HEK293 (cell line): ENCODE measurements around the gene TCEAL4.

Experiments used
- CTCF ChIA-PET: fragments of 350-600 bp; formaldehyde crosslinking; extraction: SDS; loops from one replicate; lab custom pipeline; 2021; ENCODE audit warnings: antibody characterized with exemption; lab: Yijun Ruan, JAX
- POLR2A ChIA-PET: fragments of 300-600 bp; formaldehyde crosslinking; extraction: SDS; loops from one replicate; lab custom pipeline; 2020; ENCODE audit warnings: antibody characterized with exemption, inconsistent platforms; lab: Yijun Ruan, JAX
- H3K27ac ChIP-seq: fragments of 200-500 bp; sonication (Bioruptor generic); 2 replicates; pipeline ENCODE4 v1.5.1; 2014; ENCODE audit warnings: low read depth, low read length, control low read depth, inconsistent platforms; ENCODE audit errors: extremely low read depth
- H3K36me3 ChIP-seq, 2 experiments: fragments of 200-500 bp in 1 of 2; sonication (Bioruptor generic) in 1 of 2; 1 replicate in 1 of 2; 2 replicates in 1 of 2; pipeline ENCODE4 v1.5.1; 2014 to 2017; ENCODE audit warnings: inconsistent platforms in 2 of 2, low read length in 2 of 2; ENCODE audit not compliant: control insufficient read depth in 2 of 2, insufficient read depth in 1 of 2
- H3K4me1 ChIP-seq: fragments of 200-500 bp; sonication (Bioruptor generic); 2 replicates; pipeline ENCODE4 v1.5.1; 2014; ENCODE audit warnings: mild to moderate bottlenecking, low read length, inconsistent platforms; ENCODE audit not compliant: control insufficient read depth, insufficient read depth
- H3K4me3 ChIP-seq: 2 replicates; pipeline ENCODE4 v1.5.1; 2011; ENCODE audit warnings: low read depth, mild to moderate bottlenecking, control low read depth, low read length, moderate library complexity
- H3K9me3 ChIP-seq: fragments of 200-500 bp; sonication (Bioruptor generic); 2 replicates; pipeline ENCODE4 v1.5.1; 2014; ENCODE audit warnings: low read depth, low read length, inconsistent platforms; ENCODE audit not compliant: control insufficient read depth, insufficient read depth
- FEZF1 ChIP-seq: fragments of 450-650 bp; formaldehyde crosslinking; IDR thresholded peaks from 2 replicates; pipeline ENCODE4 v1.5.1; 2016; ENCODE audit warnings: missing biosample characterization, missing genetic modification characterization
- GFI1B ChIP-seq: fragments of 450-650 bp; formaldehyde crosslinking; IDR thresholded peaks from 2 replicates; pipeline ENCODE4 v1.5.1; 2016; ENCODE audit warnings: missing biosample characterization, missing genetic modification characterization
- HIC1 ChIP-seq: fragments of 450-650 bp; formaldehyde crosslinking; IDR thresholded peaks from 2 replicates; pipeline ENCODE4 v1.5.1; 2016; ENCODE audit warnings: missing biosample characterization, missing genetic modification characterization
- ZBTB21 ChIP-seq: fragments of 450-650 bp; formaldehyde crosslinking; IDR thresholded peaks from 2 replicates; pipeline ENCODE4 v1.5.1; 2017; ENCODE audit warnings: missing biosample characterization, missing genetic modification characterization
- ZBTB26 ChIP-seq: fragments of 450-650 bp; formaldehyde crosslinking; optimal IDR thresholded peaks from 2 replicates; pipeline ENCODE3; 2016; ENCODE audit warnings: missing biosample characterization, mild to moderate bottlenecking, missing genetic modification characterization
- ZBTB49 ChIP-seq: fragments of 450-650 bp; formaldehyde crosslinking; IDR thresholded peaks from 2 replicates; pipeline ENCODE4 v1.5.1; 2016; ENCODE audit warnings: missing biosample characterization, missing genetic modification characterization, low read depth
- ZEB2 ChIP-seq: fragments of 450-650 bp; formaldehyde crosslinking; IDR thresholded peaks from 2 replicates; pipeline ENCODE4 v1.5.1; 2016; ENCODE audit warnings: missing biosample characterization, missing genetic modification characterization
- ZNF221 ChIP-seq: fragments of 450-650 bp; formaldehyde crosslinking; IDR thresholded peaks from 2 replicates; pipeline ENCODE4 v1.5.1; 2017; ENCODE audit warnings: missing biosample characterization, missing genetic modification characterization, borderline replicate concordance
- ZNF280C ChIP-seq: fragments of 450-650 bp; formaldehyde crosslinking; IDR thresholded peaks from 2 replicates; pipeline ENCODE4 v1.5.1; 2016; ENCODE audit warnings: missing biosample characterization, missing genetic modification characterization
- ZNF37A ChIP-seq: fragments of 450-650 bp; IDR thresholded peaks from 2 replicates; pipeline ENCODE4 v1.5.1; 2018; ENCODE audit warnings: missing biosample characterization, missing genetic modification characterization
- ZNF488 ChIP-seq: fragments of 450-650 bp; formaldehyde crosslinking; IDR thresholded peaks from 2 replicates; pipeline ENCODE4 v1.5.1; 2016; ENCODE audit warnings: missing biosample characterization, missing genetic modification characterization

The TCEAL4 gene

GRCh38 chrX:103630171-103630511 lies 44.8 kb downstream of the TCEAL4 start (continued):
- TF ChIP-seq ZNF280C (no peak), ZBTB21 (tag by site-specific recombination) (no peak), ZNF37A (no peak), HIC1 (tag by site-specific recombination) (no peak), ZBTB49 (tag by site-specific recombination) (no peak)

- H3K4me3 ChIP-seq, result no peak overlapping the region
- CTCF ChIA-PET, result interaction anchor here (0.6 to 1.7 kb wide), 8 partner anchors 9 to 505 kb away, joined by 3 to 10 read pairs (median 4); partner anchors contain the start of gene TCEAL3
- H3K4me1 ChIP-seq, result peaks cover 4% of the 10 kb centered on the region; the same call in 1 of the 2 replicates
- no peak overlapping the region for H3K27ac ChIP-seq
- POLR2A ChIA-PET, result interaction anchor here (2.7 kb wide), 1 partner anchor 21 kb away, joined by 7 read pairs; no protein-coding TSS in a partner anchor
- H3K9me3 ChIP-seq, result no peaks in the 10 kb centered on the region
- no peak for TF ChIP-seq ZNF221 (tag by site-specific recombination)
- no peak for TF ChIP-seq GFI1B (tag by site-specific recombination)
- peaks cover 0 to 5% of the 10 kb centered on the region in 2 experiments; a peak in 1 of 3 replicates for H3K36me3 ChIP-seq
These were observed 45.8 kb downstream of the TCEAL4 start for GRCh38 chrX:103631145-103631544.

GRCh38 chrX:103635436-103635835 lies 50.1 kb downstream of the TCEAL4 start:
- CTCF ChIA-PET, result interaction anchor here (0.5 kb wide), 1 partner anchor 39 kb away, joined by 6 read pairs; no protein-coding TSS in a partner anchor
- Histone ChIP-seq H3K4me3 (no peak overlapping the region), H3K36me3 (peaks cover 0 to 5% of the 10 kb centered on the region in 2 experiments; a peak in 1 of 3 replicates), H3K4me1 (peaks cover under 1% of the 10 kb centered on the region; the same call in 1 of the 2 replicates), H3K27ac (no peak overlapping the region), H3K9me3 (no peaks in the 10 kb centered on the region)
- TF ChIP-seq ZEB2 (tag by site-specific recombination) (no peak), ZBTB26 (no peak), ZNF488 (tag by site-specific recombination) (no peak), FEZF1 (no peak)
- POLR2A ChIA-PET, result no interaction called here
